Measurements from ENCODE around the gene PRDX2.
A peak's percentile ranks its signal among the peaks of the same experiment; 100 is the strongest.

PRDX2 gene

GRCh38 chr19:12834976-12835757 lies 33.6 kb upstream of the PRDX2 start:
- no peak overlapping the region for H3K4me3 ChIP-seq (ENCODE audit: low read length)
- TF ChIP-seq, protein P1, sequence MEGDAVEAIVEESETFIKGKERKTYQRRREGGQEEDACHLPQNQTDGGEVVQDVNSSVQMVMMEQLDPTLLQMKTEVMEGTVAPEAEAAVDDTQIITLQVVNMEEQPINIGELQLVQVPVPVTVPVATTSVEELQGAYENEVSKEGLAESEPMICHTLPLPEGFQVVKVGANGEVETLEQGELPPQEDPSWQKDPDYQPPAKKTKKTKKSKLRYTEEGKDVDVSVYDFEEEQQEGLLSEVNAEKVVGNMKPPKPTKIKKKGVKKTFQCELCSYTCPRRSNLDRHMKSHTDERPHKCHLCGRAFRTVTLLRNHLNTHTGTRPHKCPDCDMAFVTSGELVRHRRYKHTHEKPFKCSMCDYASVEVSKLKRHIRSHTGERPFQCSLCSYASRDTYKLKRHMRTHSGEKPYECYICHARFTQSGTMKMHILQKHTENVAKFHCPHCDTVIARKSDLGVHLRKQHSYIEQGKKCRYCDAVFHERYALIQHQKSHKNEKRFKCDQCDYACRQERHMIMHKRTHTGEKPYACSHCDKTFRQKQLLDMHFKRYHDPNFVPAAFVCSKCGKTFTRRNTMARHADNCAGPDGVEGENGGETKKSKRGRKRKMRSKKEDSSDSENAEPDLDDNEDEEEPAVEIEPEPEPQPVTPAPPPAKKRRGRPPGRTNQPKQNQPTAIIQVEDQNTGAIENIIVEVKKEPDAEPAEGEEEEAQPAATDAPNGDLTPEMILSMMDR (IDR thresholded peaks at IDR 0.05; ENCODE audit: insufficient read depth, low read depth, low read length, missing control alignments) = no peak
- DNase-seq (ENCODE audit: low read depth) = no peak

GRCh38 chr19:12834566-12834943 lies 33.0 kb upstream of the PRDX2 start, which contains the start of gene RTBDN:
TSS of gene RTBDN (minus strand) at chr19:12834579. CDS start at chr19:12829979, 4,600 bp downstream.
- peak within 1 kb of the TSS; percentile 30 for H3K4me3 ChIP-seq (ENCODE audit: low read length)
- no peak for DNase-seq (ENCODE audit: low read depth)
- TF ChIP-seq, protein P1 (IDR thresholded peaks at IDR 0.05; ENCODE audit: insufficient read depth, low read depth, low read length, missing control alignments) = no peak

- H3K4me3 ChIP-seq (ENCODE audit: low read length) = peak overlapping the region; percentile 30
- TF ChIP-seq, protein P1 (IDR thresholded peaks at IDR 0.05; ENCODE audit: insufficient read depth, low read depth, low read length, missing control alignments) = no peak
- peak; percentile 36 for DNase-seq (ENCODE audit: low read depth)
Measured at GRCh38 chr19:12833738-12834565, 32.4 kb upstream of the PRDX2 start.

DNA sequence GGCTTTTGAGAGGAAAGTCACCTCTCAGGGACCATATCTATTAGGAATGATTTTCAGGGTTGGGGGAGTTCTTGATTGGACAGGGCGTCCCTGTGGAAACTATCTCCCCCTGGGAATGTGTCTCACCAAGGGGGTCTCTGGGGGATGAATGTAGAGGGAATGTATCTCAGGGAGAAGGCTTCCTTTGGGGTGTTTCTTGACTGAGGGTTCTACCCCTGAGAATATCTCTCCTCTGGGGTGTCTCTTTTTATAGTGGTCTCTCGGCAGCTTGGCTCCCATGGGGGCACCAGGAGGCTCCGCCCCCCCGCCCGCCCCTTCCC lies 31.8 kb upstream of the PRDX2 start:
- DNase-seq (ENCODE audit: low read depth) = no peak
- H3K4me3 ChIP-seq (ENCODE audit: low read length) = peak overlapping the region; percentile 19
- TF ChIP-seq, protein P1 (IDR thresholded peaks at IDR 0.05; ENCODE audit: insufficient read depth, low read depth, low read length, missing control alignments) = no peak

DNA sequence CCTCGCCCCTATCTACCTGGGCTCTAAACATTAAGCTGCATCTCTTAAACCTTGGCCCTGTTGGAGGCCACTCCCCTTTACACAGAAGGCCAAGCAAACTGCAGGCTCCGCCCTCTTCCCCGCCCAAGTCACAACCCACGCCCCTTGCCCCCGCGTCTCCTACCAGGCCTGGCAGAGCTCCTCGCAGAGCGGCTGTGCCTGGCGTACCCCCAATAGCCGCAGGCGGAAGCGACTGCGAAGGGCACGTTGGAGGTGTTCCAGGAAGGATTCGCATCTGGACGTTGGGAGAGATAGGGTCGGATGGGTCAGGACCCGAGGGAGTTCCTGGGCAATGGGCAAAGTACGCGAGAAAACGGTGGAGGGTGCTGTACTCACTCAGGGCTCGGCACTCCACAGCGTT lies 26.9 kb upstream of the PRDX2 start:
- TF ChIP-seq, protein P1 (IDR thresholded peaks at IDR 0.05; ENCODE audit: insufficient read depth, low read depth, low read length, missing control alignments) = no peak
- peak; percentile 32 for DNase-seq (ENCODE audit: low read depth)
- no peak overlapping the region for H3K4me3 ChIP-seq (ENCODE audit: low read length)

GRCh38 chr19:12825254-12826131 lies 23.9 kb upstream of the PRDX2 start:
- TF ChIP-seq, protein P1 (IDR thresholded peaks at IDR 0.05; ENCODE audit: insufficient read depth, low read depth, low read length, missing control alignments) = peak; percentile 28
- no peak for DNase-seq (ENCODE audit: low read depth)
- no peak overlapping the region for H3K4me3 ChIP-seq (ENCODE audit: low read length)

Measured in epithelial cell of esophagus (primary cell).